Epithelial cell of proximal tubule (primary cell): ENCODE data around the gene ARHGEF4. TPM values are rescaled to one million over a fixed set of nuclear protein-coding genes. Genes with fewer than 3 reads are reported as not detected.
A peak's percentile ranks its signal among the peaks of the same experiment; 100 is the strongest.

Experiments used
- DNase-seq: peaks from one replicate; pipeline ENCODE4 v3.0.0-alpha.2; 2011; ENCODE audit warnings: low read depth
- H3K4me3 ChIP-seq: 2 replicates; pipeline ENCODE4 v1.5.1; 2011; ENCODE audit warnings: low read depth, mild to moderate bottlenecking, low read length
- total RNA-seq: library from RNA; depleted of rRNA; stranded (reverse); fragments of >200 nt; gene quantifications from 2 replicates; pipeline ENCODE4 v1.2.3, GENCODE V29; 2015
- TF ChIP-seq, protein P1 (sequence below): conservative IDR thresholded peaks from 2 replicates; pipeline ENCODE4 v1.5.1; 2012; ENCODE audit warnings: low read depth, mild to moderate bottlenecking, low read length

The ARHGEF4 gene
- total RNA-seq, 1 donor from 2014 or later, result 2.1 TPM

DNA sequence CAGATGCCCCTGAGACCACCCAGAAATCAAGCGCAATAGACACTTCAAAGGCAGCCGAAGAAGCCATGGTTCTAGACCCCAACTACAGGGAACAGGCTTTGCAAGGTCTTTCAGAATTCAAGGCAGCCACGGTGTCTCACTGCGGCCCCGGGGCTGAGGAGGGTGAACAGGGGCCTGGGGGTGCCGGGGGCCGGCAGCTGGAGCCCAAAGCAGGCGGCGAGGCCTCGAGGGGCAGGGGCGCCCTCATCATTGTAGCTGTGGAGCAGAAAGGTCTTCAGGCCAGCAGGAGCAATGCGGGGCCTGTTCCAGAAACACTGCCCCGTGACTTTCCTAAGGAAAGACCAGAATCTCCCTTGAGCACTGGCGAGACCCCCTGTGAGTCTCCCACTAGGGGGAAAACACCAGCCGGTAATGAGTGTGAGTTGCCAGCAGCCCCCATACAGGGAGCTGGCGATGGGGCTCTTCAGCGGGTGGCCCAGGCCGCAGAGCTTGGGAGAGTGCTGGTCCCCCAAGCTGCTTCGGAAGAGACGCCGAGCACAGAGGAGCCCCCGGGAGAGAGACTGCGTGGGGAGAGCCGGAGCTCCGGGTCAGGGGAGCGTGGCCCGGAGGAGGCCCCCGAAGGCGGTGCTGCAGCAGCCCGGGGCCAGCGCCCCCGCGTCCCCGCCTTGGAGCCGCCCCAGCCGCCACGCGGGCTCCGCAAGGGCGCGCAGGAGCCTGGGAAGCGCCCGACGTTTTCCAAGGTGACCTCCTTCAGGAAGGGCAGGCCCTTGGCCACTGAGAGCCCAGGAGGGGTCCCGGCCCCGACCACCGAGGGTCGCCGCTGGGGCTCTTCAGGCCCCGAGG lies 79.1 kb downstream of the ARHGEF4 start:
- no peak for DNase-seq
- no peak overlapping the region for H3K4me3 ChIP-seq
- TF ChIP-seq, protein P1, sequence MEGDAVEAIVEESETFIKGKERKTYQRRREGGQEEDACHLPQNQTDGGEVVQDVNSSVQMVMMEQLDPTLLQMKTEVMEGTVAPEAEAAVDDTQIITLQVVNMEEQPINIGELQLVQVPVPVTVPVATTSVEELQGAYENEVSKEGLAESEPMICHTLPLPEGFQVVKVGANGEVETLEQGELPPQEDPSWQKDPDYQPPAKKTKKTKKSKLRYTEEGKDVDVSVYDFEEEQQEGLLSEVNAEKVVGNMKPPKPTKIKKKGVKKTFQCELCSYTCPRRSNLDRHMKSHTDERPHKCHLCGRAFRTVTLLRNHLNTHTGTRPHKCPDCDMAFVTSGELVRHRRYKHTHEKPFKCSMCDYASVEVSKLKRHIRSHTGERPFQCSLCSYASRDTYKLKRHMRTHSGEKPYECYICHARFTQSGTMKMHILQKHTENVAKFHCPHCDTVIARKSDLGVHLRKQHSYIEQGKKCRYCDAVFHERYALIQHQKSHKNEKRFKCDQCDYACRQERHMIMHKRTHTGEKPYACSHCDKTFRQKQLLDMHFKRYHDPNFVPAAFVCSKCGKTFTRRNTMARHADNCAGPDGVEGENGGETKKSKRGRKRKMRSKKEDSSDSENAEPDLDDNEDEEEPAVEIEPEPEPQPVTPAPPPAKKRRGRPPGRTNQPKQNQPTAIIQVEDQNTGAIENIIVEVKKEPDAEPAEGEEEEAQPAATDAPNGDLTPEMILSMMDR, result no peak

DNA sequence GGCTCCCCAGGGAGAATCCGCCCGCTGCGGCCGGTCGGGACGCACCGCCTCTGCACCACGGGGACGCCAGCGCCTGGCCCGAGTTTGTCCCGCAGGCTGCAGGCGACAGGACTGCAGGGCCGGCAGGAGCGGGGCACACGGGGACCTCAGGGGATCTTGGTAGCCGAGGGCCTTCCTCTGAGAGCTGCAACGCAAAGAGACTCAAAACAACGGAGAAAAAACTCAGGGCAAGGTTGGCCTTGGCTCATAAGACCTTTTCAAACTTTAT lies 79.7 kb downstream of the ARHGEF4 start:
- no peak overlapping the region for H3K4me3 ChIP-seq
- TF ChIP-seq, protein P1, result no peak
- DNase-seq, result no peak

DNA sequence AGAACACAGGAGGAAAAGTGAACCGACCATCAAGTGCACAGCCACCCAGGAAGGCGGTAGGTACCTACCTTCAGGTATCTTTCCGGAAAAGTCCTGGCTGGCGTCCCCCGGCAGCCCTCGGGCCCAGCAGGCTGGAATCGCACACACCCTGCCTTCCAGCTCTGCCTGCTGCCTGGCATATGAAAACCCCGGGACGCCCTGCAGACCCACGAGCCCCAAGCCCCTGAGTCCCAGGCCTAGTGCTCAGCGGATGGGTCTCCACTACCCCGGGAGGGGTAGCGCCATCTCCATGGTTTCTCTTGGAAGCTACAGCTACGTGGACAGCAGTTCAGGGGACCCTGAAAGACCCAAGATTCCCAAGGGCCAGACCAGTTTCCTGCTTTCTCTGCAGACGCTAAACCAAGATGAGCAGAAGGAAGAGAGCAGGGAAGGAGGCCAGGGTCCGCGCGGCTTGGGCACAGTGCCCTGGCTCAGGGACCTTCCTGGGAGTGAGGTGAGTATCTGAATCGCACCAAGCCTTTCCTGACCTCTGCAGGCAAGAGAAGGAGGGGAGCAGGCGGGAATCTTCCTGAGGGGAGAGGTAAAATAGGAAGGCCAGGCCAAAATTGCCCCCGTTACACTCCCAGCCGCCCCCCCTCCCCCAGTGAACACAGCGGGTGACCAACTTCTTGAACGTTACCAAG lies 80.4 kb downstream of the ARHGEF4 start:
- no peak overlapping the region for H3K4me3 ChIP-seq
- TF ChIP-seq, protein P1, result no peak
- no peak for DNase-seq

DNA sequence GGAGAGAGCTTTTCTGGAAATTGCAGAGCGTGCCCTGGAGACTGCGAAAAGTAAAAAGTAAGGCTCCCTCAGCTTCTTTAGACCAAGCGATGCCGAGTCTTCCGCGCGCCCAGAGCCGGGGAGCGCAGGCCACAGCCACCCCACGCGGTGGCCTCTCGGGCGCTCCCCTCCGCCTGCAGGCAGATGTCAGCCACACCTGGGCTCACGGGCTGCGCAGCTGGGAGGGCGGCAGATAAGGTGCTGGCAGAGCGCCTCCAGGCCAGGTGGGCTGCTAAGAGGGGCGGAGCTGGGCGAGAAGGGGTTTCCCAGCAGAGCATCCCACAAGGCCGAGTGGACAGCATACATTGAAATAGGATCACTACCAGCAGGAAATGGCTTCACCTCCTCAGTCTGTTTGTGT lies 81.7 kb downstream of the ARHGEF4 start:
- no peak overlapping the region for H3K4me3 ChIP-seq
- TF ChIP-seq, protein P1, result no peak
- no peak for DNase-seq

DNA sequence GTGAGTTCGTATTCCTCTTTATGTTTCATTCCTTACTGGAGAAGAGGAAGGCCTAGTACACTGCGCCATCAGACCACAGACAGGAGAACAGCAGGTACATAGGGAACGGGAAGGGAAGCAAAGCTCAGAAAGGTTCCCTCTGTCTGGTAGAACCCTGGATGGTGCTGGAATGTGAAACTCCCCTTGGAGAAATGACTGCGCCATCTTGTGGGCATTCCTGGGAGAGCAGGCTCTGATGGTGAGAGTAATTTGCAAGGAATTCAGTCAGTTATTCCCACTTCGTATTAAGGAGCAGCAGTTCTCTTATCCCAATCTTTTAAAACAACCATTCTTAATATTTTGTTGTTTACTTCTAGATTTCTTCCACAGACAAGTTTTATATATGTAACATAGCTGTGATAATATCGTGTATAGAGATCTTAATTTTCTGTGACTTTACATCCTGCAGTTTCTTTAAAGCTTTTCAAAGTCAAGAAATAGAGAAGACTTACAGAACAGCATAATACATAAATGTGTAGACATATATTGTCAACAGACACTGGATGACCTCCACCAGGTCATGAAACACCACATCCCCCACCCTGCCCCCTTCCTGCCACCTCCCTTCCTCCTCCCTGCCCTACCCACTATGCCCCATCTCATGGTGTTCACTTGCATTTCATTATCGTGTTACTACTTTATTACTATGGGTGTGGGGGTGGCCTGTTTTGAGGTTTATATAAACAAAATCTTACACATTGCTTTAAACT lies 83.9 kb downstream of the ARHGEF4 start:
- DNase-seq, result peak; percentile 26
- TF ChIP-seq, protein P1, result peak; percentile 93
- no peak overlapping the region for H3K4me3 ChIP-seq

DNA sequence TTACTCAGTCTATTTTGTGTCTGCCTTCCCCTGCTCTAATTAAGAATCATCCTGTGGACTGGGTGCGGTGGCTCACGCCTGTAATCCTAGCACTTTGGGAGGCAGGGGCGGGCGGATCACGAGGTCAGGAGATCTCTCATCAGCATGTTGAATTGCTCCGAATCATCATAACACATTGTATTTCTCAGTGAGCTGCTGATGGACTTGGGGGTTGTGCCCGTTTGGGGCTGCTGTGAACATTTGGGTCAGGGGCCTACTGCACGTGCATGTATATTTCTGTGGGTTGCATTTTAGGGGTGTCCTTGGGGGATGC lies 84.4 kb downstream of the ARHGEF4 start:
- TF ChIP-seq, protein P1, result no peak
- no peak overlapping the region for H3K4me3 ChIP-seq
- DNase-seq, result no peak

DNA sequence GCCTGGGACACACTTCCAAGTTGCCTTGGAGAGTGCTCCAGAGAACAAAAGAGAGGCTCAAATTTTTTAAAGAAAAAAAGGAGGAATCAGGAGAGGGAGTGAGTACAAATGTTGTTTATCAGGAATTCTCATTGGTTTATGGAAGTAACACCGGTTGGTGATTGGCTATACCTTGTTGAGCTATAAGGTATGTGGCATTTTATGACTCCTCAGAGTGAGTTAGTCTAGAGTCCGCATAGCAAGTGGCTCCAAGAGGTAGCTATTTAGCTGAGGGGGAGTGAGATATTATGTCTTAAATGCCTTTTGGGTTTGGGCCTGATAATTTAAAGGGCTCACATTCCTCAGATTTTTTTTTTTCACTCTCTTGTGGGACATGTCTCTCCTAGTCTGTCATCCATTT lies 85.7 kb downstream of the ARHGEF4 start:
- TF ChIP-seq, protein P1, result no peak
- no peak for DNase-seq
- H3K4me3 ChIP-seq, result no peak overlapping the region
